Mammary epithelial cell (primary cell): ENCODE results near the gene TPST1.
"Not testable (repeated sequence)": the region's sequence is repeated elsewhere in the genome, so short reads cannot be mapped to it uniquely, and the experiment has no call there.

Source experiments
- CTCF ChIP-seq, 2 donors: IDR thresholded peaks in 1 of 2; conservative IDR thresholded peaks in 1 of 2; 2 replicates each; pipeline ENCODE4 v1.5.1; 2011 to 2012; ENCODE audit warnings: inconsistent platforms in 2 of 2, low read length in 2 of 2, mild to moderate bottlenecking in 2 of 2, control low read depth in 1 of 2, low read depth in 1 of 2; ENCODE audit not compliant: insufficient read depth in 1 of 2; ENCODE audit errors: extremely low read depth in 1 of 2
- EZH2 ChIP-seq: IDR thresholded peaks from 2 replicates; pipeline ENCODE4 v1.6.1; 2012; ENCODE audit warnings: low read length, inconsistent platforms, borderline replicate concordance

GRCh38 chr7:66374141-66374840 is 169.2 kb downstream of the TPST1 start:
- TF ChIP-seq CTCF (conservative IDR thresholded peaks at IDR 0.05 in 1 of 2, IDR thresholded peaks at IDR 0.05 in 1 of 2; ENCODE audit: extremely low read depth in 1 of 2, insufficient read depth in 1 of 2, low read depth in 1 of 2, low read length in 2 of 2); EZH2: not testable (repeated sequence)
